Measurements from ENCODE around the gene SIRT2.

- no peak for TF ChIP-seq FOXM1 (IDR thresholded peaks at IDR 0.05; ENCODE audit: borderline replicate concordance)
- TF ChIP-seq NFRKB (IDR thresholded peaks at IDR 0.05), result no peak
- no peak for TF ChIP-seq TARDBP (IDR thresholded peaks at IDR 0.05)
- no peak for TF ChIP-seq HDGF (IDR thresholded peaks at IDR 0.05; ENCODE audit: borderline replicate concordance)
Measured at GRCh38 chr19:38892841-38893240, 6.6 kb downstream of the SIRT2 start.

Data from HEK293T (cell line).